HG03097 (cell line): ENCODE data around the gene VEZT.
A peak's percentile ranks its signal among the peaks of the same experiment; 100 is the strongest.

ENCODE experiments used
- ATAC-seq: cut with Tn5 transposase; IDR thresholded peaks from one replicate; pipeline ENCODE4 v1.9.1; 2021; ENCODE audit not compliant: unreplicated experiment, low FRiP score

The VEZT gene

GRCh38 chr12:95200128-95200894 is 17.3 kb upstream of the VEZT start:
- ATAC-seq: no peak

GRCh38 chr12:95201056-95201670 is 16.4 kb upstream of the VEZT start:
- ATAC-seq: no peak

- no peak for ATAC-seq
Observed at GRCh38 chr12:95202691-95203486, 14.7 kb upstream of the VEZT start.

DNA sequence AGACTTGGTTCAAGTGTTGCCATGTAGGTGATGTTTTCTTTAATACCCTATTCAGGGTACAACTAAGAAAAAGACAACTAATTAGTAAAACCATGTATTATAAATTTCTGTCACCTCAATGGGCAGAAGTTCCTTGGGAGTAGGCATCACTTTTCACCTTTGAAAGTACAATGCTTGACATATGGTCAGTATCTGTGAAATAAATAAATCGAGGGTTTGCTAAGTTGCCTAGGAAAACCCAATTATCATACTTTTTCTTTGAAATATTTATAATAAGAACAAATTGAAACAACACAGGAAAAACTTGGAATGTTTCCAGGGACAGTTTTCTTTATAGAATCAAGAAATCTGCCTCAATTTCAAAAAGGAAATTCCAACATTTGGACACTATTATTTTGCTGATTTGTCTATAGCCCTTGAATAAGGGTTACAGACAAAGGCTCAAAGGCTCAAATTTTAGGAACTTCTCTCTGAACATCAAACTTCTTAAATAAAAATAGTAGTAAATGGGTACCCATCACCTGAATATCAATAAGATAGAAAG is 14.0 kb upstream of the VEZT start:
- no peak for ATAC-seq

GRCh38 chr12:95204141-95204866 is 13.3 kb upstream of the VEZT start:
- ATAC-seq: no peak

DNA sequence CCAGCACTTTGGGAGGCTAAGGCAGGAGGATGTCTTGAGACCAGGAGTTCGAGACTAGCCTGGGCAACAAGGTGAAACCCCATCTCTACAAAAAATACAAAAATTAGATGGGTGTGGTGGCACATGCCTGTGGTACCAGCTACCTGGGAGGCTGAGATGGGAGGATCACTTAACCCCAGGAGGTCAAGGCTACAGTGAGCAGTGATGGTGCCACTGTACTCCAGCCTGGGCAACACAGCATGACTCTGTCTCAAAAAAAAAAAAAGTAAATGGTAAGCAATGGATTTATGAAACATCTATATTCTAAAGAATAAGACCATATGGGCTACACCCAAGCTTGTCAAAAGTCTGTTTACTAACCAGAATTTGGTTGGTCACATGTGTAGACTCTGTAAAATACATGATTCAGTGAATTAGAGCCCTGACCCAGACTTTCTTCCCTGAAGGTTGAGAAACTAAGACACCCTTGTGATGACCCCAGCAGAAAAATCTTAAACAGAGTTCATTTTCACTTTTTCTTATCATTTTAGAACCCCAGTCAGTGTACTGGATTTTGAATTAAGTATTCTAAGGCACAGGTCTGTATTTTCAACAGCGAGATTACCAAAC is 12.5 kb upstream of the VEZT start:
- ATAC-seq: no peak

- no peak for ATAC-seq
Observed at GRCh38 chr12:95205685-95206084, 11.9 kb upstream of the VEZT start.

DNA sequence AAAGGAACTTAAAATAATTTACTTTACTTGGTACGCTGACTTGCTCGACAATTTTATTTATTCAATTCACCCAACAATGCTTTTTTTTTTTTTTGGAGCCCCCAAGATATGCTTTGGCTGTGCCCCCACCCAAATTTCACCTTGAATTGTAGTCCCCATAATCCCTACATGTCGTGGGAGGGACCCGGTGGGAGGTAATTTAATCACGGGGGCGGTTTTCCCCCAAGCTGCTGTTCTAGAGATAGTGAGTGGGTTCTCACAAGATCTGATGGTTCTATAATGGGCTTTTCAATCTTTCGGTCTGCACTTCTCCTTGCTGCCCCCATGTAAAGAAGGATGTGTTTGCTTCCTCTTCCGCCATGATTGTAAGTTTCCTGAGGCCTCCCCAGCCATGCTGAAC is 10.7 kb upstream of the VEZT start:
- ATAC-seq: no peak

DNA sequence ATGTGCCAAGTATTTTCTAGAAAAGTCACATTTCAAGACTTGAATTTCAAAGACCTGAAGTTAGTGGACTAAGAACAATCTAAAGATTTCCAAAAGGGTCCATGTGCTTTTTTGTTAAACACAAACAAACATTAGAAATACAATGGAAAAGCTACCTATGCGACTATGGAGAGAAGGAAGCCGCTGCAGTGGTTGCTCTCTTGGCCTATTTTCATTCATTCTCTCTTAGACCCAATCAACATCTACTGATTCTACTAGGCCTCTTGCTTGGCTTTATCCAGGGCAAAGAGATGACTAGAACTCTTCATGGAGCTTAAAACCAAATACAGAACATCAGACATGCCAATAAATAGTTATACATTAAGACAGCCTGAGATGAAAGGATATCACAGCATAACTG is 10.2 kb upstream of the VEZT start:
- ATAC-seq: no peak

DNA sequence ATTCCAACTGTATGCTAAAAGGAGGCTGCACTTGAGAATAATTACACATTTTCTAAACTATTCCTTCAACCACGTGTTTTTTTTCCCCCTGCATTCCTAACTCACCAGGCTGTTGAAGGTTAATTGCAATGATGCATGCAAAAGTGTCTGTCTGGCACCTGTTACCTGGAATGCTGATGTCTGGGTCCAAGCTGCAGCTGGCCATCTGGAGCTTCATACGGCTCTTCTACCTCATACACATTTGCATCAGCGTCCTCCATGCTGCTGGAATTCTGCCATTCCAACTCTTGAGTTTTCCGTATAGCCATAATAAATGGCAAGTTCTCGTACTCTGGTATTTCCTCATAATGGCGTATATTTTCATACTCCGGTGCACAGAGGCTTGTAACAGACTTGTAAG is 8.9 kb upstream of the VEZT start:
- ATAC-seq: no peak

DNA sequence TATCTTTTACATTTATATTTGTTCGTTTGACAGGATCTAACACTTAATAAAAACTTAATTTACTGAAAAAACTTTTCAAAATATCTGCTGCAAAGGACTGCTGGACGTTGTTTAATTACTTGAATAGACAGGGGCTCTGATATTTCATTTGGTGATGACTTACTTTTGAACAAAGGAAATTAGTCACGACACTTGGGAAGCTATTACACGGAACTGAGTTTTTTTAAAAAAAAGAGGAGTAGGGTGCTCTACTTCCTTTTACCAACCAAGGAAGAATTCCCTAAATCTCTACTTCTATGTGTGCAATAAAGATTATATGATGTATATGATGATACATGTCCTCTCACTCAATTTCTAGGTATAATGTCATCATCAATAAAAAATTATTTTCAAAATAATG is 5.0 kb upstream of the VEZT start:
- no peak for ATAC-seq

GRCh38 chr12:95213119-95213518 is 4.5 kb upstream of the VEZT start:
- ATAC-seq: no peak

DNA sequence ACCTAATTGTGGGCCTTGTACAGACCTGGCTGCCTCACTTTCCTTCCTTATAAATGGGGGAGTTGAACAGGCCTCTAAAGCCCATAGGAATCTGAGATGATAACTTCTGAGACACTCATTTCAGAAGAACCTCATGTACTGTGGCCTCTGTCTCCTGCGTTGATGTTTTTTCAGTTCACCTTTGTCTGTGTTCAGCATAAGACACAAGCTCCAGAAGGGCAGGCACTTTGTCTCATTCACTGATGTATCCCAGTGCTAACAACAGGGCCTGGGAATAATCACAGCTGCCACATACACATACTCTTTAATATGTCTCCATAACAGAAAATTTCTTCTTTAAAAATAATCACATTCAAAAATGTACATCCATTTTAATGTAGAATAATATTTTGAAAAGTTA is 3.7 kb upstream of the VEZT start:
- no peak for ATAC-seq

- no peak for ATAC-seq
Observed at GRCh38 chr12:95214466-95214865, 3.1 kb upstream of the VEZT start.

DNA sequence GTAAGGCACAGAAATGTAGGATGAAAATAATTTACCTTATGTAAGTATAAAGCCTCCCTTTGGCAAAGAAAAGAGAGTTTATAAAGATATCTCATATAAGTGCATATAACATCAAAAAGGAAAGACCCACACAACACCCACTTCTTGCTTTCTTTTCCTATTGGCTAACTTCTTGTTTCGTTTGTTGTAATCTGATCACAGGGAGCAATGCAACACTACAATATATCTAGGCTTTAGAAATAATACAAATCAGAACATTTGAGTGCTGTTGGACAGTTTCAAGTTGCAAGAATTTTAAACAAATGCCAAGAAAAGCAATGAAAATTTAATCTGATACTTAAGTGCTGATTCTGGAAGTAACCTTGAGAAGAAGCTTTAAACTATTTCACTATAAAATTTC is 1.7 kb upstream of the VEZT start:
- no peak for ATAC-seq

- peak; percentile 25 for ATAC-seq
Observed at GRCh38 chr12:95216711-95217376, 763 bp upstream of the VEZT start.

GRCh38 chr12:95218150-95219133 is 835 bp downstream of the VEZT start:
- peak; percentile 3 for ATAC-seq

DNA sequence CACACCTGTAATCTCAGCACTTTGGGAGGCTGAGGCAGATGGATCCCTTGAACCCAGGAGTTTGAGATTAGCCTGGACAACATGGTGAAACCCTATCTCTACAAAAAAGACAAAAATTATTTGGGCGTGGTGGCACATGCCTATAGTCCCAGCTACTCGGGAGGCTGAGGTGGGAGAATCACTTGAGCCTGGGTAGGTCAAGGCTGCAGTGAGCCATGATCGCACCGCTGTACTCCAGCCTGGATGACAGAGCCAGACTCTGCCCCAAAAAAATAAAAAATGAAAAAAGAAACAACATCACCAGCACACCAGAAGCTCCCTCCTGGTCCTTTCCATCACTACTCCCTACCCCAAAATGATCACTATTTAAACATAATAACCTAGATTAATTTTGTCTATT is 2.6 kb downstream of the VEZT start:
- ATAC-seq: no peak

GRCh38 chr12:95220726-95221125 is 3.1 kb downstream of the VEZT start:
- no peak for ATAC-seq
